GM12873 (cell line): ENCODE data around the gene TMEM141.

Experiments used
- TF ChIP-seq, protein P1 (sequence below): IDR thresholded peaks from 2 replicates; pipeline ENCODE4 v1.5.1; 2012; ENCODE audit warnings: low read depth, mild to moderate bottlenecking, moderate library complexity, low read length, control low read depth; ENCODE audit not compliant: insufficient read depth; ENCODE audit errors: missing control alignments

The TMEM141 gene

DNA sequence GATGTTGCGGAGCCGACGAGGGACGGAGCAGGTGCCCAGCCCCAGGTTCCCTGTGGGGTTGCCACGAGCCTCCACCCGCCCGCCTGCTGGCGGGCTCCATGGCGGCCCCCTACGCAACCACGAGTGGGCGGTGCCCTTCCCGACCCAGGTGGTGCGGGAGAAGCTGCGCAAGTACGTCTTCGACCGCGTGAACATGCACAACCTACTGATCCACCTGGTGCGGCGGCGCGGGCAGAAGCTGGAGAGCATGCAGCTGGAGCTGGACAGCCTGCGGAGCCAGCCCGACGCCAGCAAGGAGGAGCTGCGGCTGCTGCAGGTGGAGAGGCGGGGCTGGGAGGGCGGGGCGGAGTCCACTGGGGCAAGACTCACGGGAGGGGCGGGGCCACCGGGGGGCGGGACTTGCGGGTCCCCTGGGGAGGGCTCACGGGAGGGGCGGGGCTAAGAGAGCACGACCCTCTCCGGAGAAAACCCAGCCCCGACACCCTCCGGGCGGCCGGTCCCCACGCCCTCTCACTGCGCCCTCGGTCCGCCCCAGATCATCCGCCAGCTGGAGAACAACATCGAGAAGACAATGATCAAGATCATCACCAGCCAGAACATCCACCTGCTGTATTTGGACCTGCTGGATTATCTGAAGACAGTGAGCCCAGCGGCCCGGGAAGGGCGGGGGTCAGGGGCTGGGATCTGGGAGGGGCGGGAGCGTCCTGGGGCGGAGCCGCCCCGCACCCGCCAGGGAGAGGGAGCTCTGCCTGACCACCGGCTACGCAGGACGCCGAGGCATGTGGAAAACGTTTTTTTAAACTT, 8.9 kb downstream of the TMEM141 start:
- TF ChIP-seq, protein P1, sequence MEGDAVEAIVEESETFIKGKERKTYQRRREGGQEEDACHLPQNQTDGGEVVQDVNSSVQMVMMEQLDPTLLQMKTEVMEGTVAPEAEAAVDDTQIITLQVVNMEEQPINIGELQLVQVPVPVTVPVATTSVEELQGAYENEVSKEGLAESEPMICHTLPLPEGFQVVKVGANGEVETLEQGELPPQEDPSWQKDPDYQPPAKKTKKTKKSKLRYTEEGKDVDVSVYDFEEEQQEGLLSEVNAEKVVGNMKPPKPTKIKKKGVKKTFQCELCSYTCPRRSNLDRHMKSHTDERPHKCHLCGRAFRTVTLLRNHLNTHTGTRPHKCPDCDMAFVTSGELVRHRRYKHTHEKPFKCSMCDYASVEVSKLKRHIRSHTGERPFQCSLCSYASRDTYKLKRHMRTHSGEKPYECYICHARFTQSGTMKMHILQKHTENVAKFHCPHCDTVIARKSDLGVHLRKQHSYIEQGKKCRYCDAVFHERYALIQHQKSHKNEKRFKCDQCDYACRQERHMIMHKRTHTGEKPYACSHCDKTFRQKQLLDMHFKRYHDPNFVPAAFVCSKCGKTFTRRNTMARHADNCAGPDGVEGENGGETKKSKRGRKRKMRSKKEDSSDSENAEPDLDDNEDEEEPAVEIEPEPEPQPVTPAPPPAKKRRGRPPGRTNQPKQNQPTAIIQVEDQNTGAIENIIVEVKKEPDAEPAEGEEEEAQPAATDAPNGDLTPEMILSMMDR: no peak

DNA sequence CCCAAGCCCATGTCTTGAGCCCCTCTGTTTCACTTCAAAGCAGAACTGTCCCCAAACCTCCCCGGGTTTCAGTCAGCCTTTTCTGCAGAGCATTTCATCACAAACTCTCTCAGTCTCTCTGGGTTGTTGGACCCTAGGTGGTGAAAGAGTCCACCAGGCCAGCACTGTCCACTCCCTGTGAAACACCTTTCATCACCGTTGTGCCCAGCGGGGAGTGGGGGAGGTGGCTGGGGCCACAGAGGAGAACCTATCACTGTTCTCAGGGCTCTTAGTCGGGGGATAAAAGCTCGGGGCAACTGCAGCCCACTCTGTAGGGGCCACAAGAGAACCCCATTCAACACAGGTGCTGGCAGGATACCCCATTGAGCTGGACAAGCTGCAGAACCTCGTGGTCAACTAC, 11.2 kb downstream of the TMEM141 start:
- TF ChIP-seq, protein P1: no peak

DNA sequence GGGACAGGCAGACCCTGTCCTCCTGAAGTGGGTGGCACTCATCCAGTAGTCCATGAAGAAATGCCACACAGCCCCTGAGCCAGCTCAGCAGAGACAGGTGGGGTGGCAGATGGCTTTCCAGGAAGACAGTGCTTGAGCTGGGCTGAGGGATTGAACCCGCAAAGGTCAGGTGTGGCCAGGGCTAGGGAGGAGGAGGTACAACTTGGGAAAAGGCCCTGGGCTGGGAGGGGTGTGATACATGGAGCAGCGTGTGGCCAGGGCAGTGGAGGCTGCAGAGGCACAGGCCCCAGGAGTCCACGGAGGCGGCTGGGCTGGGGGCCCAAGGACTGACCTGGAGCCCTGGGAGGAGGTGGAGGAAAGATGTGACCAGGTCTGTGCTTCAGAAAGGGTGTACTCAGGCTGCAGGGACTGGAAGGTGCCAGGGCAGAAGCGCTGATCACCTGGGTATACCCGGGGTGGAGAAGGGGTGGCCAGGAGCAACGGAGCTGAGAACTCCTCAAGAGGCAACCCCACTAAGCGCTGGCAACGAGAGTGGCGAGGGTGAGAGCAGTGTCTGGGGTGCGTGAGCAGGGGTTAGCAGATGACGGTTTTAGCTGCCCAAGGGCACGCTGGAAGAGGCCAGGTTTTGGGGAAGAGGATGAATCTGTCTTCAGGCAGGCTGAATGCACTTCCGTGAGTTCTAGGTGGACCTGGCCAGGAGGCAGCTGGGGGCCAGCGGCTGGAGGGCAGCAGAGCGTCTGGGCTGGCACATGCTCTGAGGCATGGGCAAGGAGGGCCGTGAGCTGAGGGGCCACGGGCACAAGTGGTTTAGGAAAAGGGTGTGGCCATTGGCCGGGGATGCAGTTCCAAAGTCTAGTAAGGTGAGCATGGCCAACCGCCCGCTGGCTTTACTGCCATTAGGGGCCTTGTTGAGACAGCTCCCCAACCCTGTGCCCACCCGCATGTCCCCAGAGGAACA, 12.7 kb downstream of the TMEM141 start:
- TF ChIP-seq, protein P1: no peak

DNA sequence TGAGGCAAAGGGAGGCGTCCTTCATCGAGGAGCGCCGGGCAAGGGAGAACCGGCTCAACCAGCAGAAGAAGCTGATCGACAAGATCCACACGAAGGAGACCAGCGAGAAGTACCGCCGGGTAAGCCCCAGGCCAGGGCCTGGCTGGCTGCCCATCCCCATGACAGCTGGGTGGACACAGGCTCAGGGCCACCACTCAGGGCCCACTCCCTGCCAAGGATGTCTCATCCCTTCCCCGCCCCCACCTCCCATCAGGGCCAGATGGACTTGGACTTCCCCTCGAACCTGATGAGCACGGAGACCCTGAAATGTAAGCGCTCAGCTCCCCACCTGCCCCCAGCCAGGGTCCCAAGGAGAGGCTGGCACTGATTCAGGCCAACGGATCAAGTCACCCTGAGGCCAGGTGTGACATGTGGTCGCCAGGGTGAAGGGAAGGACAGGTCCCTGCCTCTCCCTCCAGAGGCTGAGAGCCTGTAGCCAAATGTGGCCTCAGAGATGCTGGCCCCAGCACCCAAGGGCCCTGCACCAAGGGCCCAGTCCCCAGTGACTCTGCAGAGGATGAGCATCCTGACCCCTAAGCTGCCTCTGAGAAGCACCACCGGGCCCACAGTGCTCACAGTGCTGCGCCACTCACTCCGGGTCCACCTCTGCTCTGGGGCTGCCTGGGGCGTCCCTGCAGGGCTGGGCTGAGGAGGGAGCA, 13.5 kb downstream of the TMEM141 start:
- TF ChIP-seq, protein P1: no peak

DNA sequence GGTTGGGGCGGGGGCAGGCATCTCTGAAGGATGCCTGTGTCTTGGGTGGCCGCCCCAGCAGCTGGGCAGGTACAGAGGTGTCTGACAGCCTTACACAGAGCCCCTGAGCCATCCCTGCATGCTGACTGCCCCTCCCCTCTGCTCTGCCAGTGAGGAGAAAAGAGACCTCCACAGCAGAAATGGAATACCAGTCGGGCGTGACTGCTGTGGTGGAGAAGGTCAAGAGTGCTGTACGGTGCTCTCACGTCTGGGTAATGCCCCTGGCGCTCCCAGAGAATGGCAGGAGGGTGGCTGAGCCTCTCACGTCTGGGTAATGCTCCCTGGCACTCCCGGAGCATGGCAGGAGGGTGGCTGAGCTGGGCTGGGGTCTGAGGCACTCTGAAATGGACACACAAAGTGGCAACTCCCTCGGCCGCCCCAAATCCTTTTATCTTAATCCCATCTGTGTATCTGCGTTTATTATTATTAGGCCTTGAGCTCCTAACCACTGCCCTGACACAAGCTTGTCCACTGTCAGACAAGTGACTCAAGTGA, 14.1 kb downstream of the TMEM141 start:
- TF ChIP-seq, protein P1: no peak

DNA sequence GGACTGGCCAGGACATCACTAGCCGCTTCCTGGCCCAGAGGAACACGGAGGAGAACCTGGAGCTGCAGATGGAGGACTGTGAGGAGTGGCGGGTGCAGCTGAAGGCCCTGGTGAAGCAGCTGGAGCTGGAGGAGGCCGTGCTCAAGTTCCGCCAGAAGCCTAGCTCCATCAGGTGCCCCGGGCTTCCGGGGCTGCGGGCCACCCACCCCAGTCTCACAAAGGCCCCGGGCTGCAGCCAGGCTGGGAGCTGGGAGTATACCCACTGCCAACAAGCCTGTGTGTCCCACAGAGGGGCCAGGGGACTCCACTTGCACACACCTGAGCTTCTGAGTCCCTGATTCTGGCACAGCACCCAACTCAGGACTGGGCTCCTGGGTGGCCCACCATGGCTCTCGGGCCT, 14.9 kb downstream of the TMEM141 start:
- TF ChIP-seq, protein P1: no peak
